ENCODE data around the gene RNU5D-1.
"Not testable (repeated sequence)": the region's sequence is repeated elsewhere in the genome, so short reads cannot be mapped to it uniquely, and the experiment has no call there.

Gene RNU5D-1

DNA sequence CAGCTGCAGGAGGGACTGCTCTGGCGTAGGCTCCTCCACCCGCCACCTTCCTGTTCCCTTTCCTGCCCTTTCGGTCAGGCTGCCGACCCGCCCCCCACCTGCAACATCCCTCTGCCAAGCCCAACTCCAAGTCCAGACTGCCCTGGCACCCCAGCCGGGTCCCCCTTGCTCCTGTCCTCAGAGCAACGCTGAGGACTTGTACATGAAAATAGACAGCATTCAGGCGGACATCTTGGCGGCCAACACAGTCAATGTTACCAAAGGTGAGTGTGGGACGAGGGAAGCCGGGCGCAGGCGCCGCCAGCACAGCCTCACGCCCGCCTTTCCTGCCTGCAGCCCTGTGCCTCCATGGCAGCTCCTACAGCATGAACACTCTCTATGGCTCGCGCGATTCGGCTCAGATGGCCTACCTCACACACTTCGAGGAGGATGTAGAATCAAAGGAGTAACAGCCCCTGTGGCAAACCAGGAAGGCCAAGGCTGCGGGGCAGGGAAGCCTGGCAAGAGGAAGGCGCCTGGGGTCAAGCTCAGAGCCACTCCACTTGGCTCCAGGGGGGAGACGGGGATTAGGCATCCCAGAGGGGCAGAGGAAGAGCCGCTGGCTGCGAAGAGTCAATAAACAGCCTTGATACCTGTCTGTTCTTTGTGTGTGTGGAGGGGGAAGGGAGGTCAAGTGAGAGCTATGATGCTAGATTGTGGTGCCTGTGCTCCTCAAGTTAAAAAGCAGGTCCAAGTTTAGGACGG is 5.8 kb downstream of the RNU5D-1 start:
- DNase-seq, result no peak

DNA sequence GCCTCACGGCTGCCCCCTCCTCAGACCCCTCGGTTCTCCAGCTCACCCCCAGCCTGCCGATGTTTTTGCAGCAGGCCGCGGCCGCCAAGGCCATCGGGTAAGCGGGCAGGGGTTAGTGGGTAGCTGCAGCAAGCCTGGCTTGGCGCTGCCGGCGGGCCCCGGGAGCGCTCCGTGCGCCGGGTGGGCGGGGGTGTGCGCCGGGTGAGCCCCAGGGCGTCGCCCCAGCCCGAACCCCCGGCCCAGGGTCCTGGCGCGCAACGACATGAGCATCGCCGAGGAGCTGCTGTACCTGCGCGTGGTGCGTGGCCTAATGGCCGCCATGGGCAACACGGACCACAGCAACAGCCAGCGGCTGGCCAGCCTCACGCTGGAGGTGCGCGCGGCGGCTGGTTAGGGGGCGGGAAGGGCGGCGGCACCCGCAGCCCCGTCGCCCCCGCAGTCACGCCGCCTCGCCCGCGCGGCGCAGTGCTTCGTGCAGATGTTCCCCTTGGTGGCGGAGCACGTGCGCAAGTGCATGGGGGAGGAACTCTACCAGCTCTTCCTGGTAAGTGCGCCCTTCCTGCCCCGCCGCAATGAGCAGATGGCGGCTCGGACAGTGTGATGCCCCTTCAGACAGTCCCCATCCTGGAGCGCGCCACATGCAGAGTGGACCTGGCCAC is 6.5 kb downstream of the RNU5D-1 start:
- DNase-seq, result no peak

DNA sequence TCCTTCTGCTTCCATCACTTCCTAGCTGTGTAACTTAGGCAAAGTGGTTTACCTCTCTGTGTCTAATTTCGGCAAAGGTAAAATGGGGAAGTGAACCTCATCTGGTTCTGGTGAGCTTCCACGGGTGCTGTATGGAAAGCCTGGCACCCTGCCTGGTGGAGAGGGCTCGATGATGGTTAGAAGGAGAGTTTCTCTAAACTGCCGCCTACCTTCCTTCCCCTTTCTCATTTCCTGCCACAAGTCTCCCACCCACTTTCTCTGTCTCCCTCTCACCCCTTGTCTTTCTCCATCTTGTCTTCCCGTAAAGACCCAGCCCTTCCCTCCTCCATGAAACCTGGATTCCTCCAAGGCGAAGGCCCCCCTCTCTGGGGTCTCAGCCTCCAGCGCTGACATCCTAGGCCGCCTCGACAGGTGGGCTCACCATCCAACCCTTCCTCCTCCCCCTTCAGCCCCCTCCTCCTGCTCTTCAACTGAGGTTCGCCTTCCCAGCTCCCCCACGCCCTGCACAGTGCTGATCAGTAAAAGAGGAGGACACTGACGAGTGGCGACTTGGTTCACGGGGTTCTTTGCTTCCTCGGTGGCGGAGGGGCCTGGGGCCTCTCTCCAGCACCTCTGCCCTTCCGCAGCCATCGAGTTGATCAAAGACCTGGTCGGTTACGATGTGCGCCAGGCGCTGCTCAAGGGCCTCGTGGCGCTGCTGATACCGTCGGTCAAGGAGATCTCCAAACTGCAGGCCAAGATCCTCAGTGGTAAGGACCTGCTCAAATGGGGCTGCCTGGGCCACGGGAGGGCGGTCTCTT is 7.3 kb downstream of the RNU5D-1 start:
- DNase-seq, result no peak

DNA sequence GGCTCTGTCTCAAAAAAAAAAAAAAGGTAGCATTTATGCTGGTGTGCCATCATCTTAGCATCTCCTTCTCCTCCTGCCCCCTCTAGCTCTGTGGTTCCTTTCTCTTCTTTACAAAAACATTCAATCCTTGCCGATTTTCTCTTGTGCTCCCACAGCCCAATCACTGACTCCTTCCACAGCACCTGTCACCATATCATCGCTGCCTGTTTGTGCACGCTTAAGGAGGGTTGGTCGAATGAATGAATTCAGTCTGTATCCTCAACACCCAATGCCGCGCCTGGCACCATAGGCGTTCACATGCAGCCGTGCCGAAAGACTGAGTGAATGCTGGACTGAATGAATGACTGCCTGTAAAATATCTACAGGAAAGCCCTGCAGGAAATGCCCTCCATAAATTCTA is 7.9 kb downstream of the RNU5D-1 start:
- DNase-seq, result no peak

DNA sequence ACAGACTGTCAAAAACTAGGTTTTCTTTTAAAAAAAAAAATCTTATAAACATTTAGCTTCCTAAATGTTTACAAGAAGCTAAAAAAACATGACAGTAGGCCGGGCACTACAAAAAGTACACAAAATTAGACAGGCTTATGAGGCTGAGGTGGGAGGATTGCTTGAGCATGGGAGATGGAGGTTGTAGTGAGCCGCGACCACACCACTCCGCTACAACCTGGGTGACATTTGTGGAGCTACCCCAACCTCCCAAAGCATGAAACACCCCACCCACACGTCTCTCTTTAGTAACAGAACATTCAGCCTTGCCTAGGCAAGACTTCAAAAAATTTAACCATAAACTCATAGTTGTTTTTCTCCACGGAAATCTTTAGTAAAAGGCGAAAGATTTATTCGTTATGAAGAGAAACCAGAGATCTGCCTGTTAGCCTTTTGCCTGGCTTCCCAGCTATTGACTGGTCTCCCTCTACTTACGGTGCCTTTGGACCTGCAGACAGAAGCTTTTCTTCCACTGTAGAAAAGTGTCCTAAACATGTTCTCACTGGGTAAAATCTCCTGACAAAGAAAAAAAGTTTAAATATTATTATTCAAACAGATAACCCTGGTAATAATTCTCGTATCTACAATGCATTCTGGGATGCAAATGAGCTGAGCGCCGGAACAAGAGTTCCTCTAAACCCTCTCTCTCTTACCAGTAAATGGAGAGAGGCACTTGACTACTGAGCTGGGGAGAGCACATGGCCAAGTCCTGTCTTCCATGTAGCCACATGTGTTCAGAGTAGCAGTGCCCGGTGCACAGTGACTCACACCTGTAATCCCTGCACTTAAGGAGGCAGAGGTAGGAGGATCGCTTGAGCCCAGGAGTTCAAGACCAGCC is 9.2 kb downstream of the RNU5D-1 start:
- peak; percentile 89 for DNase-seq

DNA sequence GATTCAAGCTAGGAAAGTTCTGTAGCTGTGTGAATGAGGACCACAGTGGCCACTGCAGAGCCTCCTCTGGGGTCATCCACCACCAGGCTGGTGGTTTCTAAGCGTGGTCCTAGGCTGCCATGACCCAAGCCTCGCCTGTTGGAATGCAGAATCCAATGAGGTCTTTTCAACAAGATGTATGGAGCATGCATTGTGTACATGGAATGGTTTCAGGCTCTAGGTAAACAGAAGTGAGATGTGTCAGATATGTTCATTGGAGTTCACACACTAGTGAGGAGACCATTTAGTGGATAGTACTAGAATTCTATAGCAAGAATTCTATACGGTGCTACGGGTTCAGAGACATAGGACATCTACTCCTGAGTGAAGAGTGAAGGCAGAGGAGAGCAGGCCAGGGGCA is 10.7 kb downstream of the RNU5D-1 start:
- no peak for DNase-seq

DNA sequence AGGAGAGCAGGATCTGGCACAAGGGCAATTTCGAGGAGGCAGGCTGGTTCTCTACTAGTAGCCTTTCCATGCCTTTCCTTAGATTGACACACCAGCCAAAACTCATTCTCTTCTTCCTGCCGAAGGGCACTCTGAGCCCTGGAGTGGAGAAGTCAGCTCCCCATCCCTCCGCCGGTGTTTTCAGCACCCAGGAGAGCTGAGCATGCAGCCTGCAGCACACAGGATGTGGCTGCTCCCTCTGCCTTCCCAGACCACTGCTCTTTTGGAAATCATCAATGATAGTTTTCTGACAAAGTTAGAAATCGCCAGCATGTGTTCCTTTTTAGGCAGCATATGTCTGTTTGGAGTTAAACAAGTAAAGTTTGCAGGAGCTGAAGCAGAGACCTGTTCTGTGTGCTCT is 11.7 kb downstream of the RNU5D-1 start:
- DNase-seq, result no peak

DNA sequence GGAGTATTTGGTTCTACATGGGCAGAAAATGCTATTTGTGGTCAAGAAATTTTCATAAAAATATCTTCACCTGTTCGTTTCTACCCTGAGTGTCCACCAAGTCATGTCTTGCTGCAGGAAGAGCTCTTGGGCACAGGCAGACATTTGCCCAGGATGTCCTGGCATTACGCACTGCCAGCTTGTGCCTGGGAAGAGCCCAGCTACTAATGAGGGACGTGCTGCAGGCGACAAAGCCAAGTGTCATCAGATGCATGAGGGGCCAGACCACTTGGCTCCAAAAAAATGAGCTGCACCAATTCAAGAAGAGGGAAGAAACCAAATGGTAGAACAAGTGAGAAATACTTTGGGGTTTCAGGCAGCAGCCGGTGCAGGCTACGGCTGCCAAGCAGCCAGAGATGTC is 12.9 kb downstream of the RNU5D-1 start:
- DNase-seq, result no peak

DNA sequence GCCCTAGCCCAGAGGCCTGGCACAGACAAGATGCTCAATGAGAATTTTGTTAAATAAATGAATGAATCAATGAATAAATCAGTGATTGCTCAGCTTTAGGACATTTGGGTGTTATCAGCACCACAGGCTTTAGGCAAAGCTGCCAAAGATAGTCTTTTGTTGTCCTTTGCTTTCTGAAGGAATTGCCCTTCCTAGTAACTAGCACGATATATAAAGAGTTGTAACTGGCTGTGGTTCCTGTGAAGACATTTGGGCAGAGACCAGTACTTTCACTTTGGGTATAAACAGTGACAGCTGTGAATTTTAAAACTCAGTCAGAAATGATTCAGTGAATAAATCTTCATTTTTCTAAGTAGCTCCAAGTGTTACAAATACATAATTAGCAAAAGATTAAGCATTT is 13.3 kb downstream of the RNU5D-1 start:
- DNase-seq, result no peak

DNA sequence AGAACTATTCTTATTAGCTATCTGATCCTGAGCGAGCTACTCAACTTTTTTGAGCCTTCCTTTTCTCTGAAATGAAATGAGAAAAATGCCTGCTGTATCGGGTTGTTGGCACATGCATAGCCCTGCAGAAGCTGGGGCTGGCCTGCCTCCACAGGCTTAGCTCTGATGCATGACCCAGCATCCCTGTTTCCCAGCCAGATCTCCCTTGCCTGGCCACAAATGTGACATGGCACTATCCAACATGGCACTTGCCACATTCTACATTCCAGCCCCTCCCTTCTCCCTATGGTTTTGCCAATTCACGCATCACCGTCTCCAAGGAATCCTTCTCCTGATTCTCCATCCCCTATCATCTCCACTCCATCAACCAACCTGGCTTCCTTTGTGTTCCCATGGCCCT is 13.8 kb downstream of the RNU5D-1 start:
- no peak for DNase-seq

DNA sequence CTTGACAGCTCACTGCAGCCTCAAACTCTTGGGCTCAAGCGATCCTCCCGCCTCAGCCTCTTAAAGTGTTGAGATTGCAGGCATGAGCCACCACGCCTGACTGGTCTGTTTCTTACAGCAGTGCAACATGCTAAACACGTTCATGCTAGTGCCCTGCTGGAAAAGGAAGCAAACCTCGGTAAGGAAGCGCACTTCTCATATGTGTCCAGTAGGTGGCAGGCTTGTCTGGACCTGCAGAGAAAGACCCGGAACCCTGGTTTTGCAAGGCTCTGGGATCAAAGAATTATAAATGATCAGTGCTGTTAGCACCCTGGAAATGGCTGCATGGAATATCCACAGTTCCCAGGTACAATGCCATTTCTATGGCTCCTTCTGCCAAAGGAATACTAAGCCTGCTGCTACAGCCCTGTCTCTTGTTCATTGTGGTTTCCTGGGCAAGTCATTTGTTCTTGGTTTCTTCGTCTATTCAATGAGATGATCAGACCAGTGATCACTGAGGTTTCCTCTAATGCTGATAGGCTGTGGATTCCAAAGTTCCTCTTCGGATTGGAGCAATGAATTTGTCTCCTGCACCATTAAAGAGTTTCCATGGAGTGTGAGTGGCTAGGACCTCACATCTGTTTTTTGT is 15.9 kb downstream of the RNU5D-1 start:
- DNase-seq, result peak; percentile 73

DNA sequence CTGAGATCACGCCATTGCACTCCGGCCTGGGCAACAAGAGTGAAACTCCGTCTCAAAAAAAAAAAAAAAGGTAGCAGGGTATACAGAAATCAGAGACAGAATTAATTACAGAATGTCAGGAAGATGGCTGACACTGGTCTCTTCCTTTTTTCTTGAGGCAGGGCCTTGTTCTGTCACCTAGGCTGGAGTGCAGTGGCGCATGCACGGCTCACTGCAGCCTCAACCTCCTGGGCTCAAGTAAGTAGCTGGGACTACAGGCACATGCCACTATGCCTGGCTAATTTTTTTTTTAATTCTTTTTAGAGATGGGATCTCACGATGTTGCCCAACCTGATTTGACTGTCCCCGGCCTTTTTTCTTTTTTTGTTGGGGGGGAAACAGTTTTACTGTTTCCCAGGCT is 16.4 kb downstream of the RNU5D-1 start:
- no peak for DNase-seq

DNA sequence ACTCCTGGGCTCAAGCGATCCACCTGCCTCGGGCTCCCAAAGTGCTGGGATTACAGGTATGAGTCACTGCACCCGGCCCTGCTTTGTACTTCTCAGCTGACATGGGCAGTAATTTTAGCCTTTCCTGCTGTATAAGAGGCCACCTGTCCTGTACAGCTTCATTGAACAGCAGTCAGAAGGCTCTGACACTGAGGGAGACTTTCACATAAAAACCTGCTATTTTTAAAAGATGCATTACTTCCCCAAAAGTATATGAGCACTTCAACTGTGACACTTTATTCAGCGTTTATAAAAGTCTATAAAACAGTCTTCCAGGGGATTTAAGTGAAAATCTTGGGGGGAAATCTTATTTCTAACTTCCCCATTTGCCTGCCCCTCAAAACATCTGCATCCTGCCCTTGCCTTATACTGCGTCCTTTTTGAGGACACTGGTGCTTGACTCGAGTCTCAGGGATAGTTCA is 17.6 kb downstream of the RNU5D-1 start:
- DNase-seq, result no peak

DNA sequence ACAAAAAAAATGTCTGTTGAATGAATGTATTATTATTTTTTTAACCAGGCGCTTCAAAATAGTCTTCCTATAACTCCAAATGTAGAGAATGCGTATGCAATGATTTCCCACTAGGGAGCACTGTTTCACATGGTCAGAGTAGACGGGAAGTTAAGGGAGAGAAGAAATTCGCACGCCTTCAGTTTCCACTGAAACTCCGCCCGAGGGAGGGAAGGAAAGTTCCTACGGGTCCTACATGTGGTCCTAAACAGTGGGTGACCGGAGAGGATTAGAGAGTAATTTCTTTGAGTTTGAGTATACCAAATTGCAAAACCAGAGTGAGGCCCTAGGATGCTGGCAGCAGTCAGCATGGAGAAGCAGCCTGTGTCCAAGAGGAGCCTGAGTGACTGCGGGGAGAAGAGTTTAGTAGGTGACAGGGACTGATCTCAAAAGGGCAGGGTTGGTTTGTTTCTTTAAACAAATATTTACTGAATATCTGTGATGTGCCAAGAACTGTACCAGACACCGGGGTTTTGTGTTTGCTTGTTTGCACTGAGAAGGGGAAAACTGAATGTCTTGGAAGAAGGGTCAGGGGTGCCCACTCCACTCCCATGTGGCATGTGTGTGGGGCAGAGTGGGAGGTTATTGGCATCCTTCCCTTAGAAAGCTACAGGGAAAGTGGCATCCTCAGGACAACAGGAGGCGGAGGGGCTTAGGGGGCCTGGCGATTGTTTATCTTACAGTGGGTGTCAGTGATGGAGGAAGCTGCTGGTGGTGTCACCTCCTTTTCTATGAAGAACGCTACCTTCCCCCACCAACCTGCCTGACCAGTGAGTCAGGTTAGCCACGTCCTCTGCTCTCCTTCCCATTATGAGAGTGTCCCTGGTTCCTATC is 22.8 kb downstream of the RNU5D-1 start:
- peak; percentile 58 for DNase-seq

DNA sequence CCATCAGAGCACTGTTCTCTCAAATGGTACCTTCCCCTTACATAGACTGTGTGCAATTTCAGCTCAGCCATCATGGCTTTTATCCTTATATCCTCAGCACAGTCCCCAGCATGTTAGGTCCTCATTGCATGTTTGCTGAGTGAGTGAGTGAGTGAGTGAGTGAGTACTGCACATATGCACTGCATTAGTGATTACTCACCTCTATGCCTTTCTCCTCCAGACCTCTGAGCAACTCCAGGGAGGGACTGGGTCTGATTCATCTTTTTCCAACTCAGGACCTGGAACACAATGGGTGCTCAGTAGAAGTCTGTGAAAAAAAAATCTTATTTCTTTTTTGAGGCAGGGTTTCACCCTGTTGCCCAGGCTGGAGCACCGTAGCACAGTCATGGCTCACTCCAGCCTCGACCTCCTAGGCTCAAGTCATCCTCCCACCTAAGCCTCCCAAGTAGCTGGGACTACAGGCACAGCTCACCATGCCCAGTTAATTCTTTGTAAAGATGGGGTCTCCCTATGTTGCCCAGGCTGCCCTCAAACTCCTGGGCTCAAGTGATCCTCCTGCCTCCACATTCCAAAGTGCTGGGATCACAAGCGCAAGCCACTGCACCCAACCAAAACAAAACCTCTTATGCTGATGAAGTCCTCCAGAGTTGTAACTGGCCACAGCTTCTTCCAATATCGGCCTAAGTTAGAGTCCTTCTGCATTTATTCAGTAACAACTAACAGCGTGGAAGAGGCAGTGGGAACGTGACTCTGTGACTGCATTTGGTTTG is 23.7 kb downstream of the RNU5D-1 start:
- peak; percentile 94 for DNase-seq

DNA sequence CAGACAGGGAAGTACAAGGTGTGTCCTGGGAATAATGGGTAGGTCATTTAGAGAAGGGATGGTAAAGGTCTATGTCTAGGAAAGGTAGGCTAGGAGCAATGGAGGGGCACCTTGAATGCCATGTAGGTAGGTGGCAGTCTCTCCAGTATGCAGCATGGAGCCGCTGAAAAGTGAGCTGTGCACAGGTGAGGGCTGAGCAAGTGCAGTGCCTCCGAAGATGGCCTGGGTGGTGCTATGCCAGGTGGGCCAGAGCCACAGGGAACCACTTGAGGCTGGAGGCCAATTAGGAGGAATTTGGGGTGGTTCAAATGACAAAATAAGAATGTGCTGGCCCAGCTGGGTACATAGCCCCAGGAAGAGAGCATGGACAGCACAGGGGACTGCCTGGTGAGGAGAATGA is 25.0 kb downstream of the RNU5D-1 start:
- DNase-seq, result no peak

DNA sequence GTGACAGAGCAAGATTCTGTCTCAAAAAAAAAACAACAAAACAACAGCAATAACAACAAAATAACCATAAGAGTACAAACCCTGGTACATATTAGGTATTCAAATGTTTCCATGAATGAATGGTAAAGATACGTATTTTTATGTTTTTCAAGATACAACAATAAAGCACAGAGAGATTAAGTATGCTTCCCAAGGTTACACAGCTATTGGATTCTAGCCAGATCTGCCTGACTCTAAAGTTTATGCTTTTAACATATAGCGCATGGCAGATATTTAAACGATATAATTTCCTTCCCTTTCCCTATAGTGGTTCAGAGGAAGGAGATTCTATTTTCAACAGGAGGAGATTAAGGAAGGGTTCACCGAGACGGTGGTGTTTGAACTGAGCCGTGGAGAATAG is 25.5 kb downstream of the RNU5D-1 start:
- no peak for DNase-seq

DNA sequence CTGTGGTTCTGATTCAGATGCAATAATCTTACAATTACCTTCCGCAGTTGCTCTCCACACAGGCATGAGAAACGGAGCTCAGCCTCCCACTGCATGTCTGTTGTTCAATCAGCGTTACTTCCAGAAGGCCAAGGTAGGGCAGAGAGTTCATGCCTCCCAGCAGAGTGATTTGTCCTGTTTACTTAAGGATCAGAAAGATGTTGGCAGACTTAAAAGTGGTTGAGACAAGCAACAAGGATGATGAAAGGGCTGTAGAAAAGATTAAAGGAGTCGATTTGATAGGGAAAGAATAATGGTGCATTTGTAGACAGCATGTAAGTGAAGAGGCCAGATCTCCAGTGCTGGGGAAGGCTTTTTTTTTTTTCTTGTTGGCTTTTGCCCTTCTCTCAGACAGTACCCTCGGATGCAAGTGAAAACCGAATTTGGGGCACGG is 29.8 kb downstream of the RNU5D-1 start:
- DNase-seq, result no peak

DNA sequence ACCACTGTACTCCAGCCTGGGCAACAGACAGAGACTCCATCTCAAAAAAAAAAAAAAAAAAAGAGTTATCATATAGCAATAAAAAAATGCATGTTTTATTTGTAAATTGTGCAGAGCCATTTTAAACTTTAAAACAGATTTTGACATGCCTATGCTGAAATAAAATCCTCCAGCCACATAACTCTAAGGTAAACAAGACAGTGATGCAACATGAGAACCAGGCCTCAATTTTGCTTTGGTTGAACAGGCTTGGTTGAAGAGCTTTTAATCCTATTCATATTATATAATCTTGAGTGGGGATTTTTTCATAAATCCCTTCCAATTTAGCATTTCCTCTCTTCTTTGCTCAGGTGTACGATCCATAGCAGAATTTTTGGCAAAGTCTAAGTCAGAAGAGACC is 30.4 kb downstream of the RNU5D-1 start:
- DNase-seq, result no peak

DNA sequence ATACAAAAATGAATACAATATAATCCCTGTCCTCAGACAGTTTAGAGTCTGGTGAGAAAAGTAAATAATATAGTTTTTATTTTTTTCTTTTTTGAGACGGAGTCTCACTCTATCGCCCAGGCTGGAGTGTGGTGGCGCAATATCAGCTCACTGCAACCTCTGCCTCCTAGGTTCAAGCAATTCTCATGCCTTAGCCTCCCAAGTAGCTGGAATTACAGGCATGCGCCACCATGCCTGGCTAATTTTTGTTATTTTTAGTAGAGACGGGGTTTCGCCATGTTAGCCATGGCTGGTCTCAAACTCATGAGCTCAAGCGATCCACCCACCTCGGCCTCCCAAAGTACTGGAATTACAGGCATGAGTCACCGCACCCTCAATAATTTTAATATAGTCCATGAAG is 31.6 kb downstream of the RNU5D-1 start:
- not testable (repeated sequence) for DNase-seq
